ENCODE results near the gene PCDHGB7. TPM values are rescaled to one million over a fixed set of nuclear protein-coding genes. Genes with fewer than 3 reads are reported as not detected.
"Not testable (repeated sequence)": the region's sequence is repeated elsewhere in the genome, so short reads cannot be mapped to it uniquely, and the experiment has no call there.

Gene PCDHGB7
- total RNA-seq: 10 to 100 TPM in 2 of 4 donors, 1 to 10 TPM in 2; 7.8 to 25.2 (median 10.2) TPM

DNA sequence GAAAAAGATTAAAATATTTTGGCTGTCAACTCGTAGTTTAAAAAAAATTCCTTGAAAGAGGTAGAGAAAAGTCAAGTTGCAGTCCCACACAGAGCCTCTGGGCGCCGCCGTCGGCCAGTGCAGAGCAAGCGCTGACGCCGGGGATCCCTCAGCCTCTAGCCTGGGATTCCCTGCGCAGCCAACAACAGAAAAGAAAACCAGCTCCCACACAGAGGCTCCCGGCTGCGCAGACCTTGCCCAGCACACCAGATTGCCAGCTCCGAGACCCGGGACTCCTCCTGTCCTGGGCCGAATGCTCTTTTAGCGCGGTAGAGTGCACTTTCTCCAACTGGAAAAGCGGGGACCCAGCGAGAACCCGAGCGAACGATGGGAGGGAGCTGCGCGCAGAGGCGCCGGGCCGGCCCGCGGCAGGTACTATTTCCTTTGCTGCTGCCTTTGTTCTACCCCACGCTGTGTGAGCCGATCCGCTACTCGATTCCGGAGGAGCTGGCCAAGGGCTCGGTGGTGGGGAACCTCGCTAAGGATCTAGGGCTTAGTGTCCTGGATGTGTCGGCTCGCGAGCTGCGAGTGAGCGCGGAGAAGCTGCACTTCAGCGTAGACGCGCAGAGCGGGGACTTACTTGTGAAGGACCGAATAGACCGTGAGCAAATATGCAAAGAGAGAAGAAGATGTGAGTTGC lies at the start of gene PCDHGB7:
PCDHGB7 (plus strand) TSS at position 184 of the 679 bp plus-strand sequence; CDS start at position 367, 183 bp downstream.
- DNase-seq (ENCODE audit: low spot score): not testable (repeated sequence)
- TF ChIP-seq, protein P1, sequence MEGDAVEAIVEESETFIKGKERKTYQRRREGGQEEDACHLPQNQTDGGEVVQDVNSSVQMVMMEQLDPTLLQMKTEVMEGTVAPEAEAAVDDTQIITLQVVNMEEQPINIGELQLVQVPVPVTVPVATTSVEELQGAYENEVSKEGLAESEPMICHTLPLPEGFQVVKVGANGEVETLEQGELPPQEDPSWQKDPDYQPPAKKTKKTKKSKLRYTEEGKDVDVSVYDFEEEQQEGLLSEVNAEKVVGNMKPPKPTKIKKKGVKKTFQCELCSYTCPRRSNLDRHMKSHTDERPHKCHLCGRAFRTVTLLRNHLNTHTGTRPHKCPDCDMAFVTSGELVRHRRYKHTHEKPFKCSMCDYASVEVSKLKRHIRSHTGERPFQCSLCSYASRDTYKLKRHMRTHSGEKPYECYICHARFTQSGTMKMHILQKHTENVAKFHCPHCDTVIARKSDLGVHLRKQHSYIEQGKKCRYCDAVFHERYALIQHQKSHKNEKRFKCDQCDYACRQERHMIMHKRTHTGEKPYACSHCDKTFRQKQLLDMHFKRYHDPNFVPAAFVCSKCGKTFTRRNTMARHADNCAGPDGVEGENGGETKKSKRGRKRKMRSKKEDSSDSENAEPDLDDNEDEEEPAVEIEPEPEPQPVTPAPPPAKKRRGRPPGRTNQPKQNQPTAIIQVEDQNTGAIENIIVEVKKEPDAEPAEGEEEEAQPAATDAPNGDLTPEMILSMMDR (IDR thresholded peaks at IDR 0.05): peak in 1 of 3 donors; percentile 23
- ATAC-seq (ENCODE audit: low FRiP score): peak; percentile 70

DNA sequence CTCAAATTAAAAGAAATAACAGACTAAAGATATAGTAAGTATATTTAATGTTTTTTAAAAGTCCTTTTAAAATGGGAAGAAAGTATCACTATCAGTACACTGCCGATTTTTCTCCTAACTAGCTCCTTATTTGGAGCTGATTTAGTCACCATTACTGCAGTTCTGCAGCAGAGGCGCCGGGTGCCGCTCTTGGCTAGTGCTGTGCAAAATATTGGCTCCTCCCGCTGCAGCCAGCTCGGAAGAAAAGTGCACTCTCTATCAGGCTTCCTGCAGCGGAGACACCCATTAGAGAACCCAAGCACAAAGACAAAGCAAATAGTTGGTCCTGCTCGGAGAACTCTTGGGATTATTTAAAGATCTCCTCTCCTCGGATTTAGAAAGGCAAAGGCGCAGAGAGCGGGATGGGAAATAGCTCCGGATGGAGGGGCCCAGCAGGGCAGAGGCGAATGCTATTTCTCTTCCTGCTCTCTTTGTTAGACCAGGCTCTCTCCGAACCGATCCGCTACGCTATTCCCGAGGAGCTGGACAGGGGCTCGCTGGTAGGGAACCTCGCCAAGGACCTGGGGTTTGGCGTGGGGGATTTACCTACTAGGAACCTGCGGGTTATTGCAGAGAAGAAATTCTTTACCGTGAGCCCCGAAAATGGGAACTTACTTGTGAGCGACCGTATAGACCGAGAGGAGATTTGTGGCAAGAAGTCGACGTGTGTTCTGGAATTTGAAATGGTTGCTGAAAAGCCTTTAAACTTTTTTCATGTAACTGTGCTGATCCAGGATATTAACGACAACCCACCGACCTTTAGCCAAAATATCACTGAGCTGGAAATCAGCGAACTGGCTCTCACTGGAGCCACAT lies 47.3 kb upstream of the PCDHGB7 start, which contains the start of gene PCDHGB3:
PCDHGB3 (plus strand) TSS at position 249 of the 855 bp plus-strand sequence; CDS start at position 402, 153 bp downstream.
- no peak for DNase-seq (ENCODE audit: low spot score)
- TF ChIP-seq, protein P1 (IDR thresholded peaks at IDR 0.05): no peak
- ATAC-seq (ENCODE audit: low FRiP score): no peak

DNA sequence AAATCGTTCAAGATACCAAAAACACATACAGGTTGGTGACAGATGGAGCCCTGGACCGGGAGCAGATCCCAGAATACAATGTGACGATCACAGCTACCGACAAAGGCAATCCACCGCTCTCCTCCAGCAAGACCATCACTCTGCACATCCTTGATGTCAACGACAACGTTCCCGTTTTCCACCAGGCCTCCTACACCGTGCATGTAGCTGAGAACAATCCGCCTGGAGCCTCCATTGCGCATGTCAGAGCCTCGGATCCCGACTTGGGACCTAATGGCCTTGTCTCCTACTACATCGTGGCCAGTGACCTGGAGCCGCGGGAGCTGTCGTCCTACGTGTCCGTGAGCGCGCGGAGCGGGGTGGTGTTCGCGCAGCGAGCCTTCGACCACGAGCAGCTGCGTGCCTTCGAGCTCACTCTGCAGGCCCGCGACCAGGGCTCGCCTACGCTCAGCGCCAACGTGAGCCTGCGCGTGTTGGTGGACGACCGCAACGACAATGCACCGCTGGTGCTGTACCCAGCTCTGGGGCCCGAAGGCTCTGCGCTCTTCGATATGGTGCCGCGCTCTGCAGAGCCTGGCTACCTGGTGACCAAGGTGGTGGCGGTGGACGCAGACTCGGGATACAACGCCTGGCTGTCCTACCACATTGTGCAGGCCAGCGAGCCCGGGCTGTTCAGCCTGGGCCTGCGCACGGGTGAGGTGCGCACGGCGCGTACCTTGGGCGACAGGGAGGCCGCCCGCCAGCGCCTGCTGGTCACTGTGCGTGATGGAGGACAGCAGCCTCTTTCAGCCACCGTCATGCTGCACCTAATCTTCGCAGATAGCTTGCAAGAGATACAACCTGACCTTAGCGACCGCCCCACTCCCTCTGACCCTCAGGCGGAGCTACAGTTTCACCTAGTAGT lies 45.7 kb upstream of the PCDHGB7 start:
- no peak for ATAC-seq (ENCODE audit: low FRiP score)
- TF ChIP-seq, protein P1 (IDR thresholded peaks at IDR 0.05): no peak
- DNase-seq (ENCODE audit: low spot score): no peak

DNA sequence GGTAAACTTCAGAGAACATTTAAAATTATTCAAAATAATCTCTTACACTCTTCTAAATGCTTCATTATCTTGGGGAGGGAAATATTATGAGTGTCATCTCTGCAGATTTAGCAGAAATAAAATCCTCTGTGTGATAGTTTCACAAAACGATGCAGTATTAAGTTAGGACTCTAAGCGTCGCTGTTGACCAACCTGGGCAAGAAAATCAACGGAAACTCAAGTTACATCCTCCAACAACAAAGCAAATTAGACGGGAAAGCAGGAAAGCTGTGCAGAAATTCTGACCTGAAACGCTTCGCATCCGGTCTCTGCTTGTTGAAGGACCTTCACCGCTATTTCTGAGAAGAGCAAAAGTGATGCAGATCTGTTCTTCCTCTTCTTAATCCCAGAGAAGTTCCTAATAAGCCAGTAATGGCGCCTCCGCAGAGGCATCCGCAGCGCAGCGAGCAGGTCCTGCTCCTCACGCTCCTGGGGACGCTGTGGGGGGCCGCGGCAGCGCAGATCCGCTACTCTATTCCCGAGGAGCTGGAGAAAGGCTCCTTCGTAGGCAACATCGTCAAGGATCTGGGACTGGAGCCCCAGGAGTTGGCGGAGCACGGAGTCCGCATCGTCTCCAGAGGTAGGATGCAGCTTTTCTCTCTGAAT lies 43.7 kb upstream of the PCDHGB7 start, which contains the start of gene PCDHGA6:
PCDHGA6 (plus strand) TSS at position 219 of the 645 bp plus-strand sequence; CDS start at position 412, 193 bp downstream.
- ATAC-seq (ENCODE audit: low FRiP score) (no peak), DNase-seq (ENCODE audit: low spot score) (no peak)
- TF ChIP-seq, protein P1 (IDR thresholded peaks at IDR 0.05): no peak

DNA sequence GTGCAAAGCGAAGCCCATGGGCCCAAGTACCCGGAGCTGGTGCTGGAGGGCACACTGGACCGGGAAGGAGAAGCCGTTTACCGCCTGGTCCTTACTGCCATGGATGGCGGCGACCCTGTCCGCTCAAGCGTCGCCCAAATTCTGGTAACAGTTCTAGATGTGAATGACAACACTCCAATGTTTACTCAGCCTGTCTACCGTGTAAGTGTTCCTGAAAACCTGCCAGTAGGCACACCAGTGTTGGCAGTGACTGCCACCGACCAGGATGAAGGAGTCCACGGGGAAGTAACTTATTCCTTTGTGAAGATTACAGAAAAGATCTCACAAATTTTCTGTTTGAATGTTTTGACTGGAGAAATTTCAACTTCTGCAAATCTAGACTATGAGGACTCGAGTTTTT lies 42.9 kb upstream of the PCDHGB7 start:
- ATAC-seq (ENCODE audit: low FRiP score) (no peak), DNase-seq (ENCODE audit: low spot score) (no peak)
- TF ChIP-seq, protein P1 (IDR thresholded peaks at IDR 0.05): no peak

DNA sequence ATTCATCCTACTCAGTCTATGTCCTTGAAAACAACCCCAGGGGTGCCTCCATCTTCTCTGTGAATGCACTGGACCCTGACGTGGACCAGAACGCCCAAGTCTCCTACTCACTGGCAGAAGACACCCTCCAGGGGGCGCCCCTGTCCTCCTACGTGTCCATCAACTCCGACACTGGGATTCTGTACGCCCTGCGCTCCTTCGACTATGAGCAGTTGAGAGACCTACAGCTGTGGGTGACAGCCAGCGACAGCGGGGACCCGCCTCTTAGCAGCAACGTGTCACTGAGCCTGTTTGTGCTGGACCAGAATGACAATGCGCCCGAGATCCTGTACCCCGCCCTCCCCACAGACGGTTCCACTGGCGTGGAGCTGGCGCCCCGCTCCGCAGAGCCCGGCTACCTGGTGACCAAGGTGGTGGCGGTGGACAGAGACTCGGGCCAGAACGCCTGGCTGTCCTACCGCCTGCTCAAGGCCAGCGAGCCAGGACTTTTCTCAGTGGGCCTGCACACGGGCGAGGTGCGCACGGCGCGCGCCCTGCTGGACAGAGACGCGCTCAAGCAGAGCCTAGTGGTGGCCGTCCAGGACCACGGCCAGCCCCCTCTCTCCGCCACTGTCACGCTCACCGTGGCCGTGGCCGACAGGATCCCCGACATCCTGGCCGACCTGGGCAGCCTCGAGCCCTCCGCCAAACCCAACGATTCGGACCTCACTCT lies 41.9 kb upstream of the PCDHGB7 start:
- not testable (repeated sequence) for ATAC-seq (ENCODE audit: low FRiP score); DNase-seq (ENCODE audit: low spot score)

Measured in omental fat pad (tissue), 4 donors.